RPMI8226 (cell line): ENCODE measurements around the gene ZCCHC8.
A peak's percentile ranks its signal among the peaks of the same experiment; 100 is the strongest.
"Not testable (repeated sequence)": the region's sequence is repeated elsewhere in the genome, so short reads cannot be mapped to it uniquely, and the experiment has no call there.

Experiments
- DNase-seq: peaks from one replicate; pipeline ENCODE4 v3.0.0-alpha.2; 2015

The ZCCHC8 gene

DNA sequence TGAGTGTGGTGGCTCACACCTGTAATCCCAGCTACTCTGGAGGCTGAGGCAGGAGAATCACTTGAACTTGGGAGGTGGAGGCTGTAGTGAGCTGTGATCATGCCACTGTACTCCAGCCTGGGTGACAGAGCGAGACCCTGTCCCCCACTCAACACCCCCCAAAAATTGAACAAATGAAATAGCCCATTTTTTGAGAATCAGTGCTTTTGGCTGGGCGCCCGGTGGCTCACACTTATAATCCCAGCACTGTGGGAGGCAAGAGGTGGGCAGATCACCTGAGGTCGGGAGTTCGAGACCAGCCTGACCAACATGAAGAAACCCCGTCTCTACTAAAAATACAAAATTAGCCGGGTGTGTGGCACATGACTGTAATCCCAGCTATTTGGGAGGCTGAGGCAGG lies 30.2 kb downstream of the ZCCHC8 start:
- not testable (repeated sequence) for DNase-seq

DNA sequence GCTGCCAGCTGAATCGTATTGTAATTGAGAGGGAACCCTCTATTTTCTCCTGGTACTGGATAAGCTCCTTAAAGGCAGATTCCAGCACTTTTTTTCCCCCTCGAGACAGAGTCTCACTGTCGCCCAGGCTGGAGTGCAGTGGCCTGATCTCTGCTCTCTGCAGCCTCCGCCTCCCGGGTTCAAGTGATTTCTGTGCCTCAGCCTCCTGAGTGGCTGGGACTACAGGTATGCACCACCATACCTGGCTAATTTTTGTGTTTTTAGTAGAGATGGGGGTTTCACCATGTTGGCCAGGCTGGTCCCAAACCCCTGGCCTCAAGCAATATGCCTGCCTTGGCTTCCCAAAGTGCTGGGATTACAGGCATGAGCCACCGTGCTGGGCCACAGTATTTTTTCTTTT lies 30.9 kb downstream of the ZCCHC8 start:
- not testable (repeated sequence) for DNase-seq

DNA sequence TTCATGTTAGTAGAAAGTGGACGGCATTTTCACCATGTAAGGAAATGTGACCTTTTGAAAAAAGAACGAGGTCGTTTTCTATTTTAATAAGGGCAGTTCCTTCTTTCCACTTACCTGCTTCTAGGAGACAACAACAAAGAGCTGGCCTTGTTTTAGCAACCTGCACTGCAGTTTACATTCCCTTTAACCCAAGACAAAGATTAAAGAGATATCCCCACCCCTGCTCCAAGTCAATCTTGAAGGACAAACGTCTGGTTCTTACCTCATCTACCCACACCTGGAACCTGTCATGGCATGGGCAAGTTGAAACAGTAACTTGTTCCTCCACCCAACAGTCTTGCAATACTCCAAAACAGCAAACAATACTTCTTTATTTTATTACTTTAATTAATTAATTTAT lies 32.7 kb downstream of the ZCCHC8 start:
- DNase-seq: no peak

DNA sequence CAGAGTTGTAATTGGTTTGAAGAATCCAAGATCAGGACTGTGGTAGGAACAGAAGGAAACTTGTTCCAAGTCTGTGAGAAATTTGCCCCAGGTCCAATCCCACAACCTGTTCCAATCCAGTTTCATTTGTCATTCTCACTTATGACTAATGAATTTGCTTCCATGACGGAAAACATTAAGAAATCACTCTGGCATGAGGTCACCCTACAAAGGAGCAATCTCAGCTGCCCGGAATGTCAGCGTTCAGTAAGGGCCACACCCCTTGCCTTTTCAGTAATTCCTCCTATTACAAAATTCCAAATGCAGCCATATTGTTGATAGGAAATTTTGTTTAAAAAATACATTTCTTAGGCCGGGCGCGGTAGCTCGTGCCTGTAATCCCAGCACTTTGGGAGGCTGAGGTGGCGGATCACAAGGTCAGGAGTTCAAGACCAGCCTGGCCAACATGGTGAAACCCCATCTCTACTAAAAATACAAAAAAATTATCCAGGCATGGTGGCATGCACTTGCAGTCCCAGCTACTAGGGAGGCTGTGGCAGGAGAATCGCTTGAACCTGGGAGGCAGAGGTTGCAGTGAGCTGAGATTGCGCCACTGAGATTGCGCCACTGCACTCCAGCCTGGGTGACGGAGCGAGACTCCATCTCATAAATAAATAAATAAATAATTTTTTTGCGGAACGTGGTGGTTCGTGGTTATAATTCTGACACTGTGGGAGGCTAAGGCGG lies 36.3 kb downstream of the ZCCHC8 start:
- DNase-seq: not testable (repeated sequence)

DNA sequence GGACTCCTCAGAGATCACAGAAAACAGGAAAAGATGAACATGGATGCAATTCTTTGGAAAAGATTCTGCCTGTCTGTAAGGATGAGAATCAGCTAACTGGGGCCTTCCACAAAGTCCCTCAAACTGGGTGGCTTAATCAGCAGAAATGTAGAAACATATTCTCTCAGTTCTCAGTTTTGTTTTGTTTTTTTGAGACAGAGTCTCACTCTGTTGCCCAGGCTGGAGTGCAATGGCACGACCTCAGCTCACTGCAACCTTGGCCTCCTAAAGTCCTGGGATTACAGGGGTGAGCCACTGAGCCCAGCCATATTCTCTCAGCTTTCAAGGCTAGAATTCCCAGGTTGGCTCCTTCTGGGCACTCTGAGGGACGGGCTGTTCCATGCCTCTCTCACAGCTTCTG lies 40.1 kb downstream of the ZCCHC8 start:
- no peak for DNase-seq

DNA sequence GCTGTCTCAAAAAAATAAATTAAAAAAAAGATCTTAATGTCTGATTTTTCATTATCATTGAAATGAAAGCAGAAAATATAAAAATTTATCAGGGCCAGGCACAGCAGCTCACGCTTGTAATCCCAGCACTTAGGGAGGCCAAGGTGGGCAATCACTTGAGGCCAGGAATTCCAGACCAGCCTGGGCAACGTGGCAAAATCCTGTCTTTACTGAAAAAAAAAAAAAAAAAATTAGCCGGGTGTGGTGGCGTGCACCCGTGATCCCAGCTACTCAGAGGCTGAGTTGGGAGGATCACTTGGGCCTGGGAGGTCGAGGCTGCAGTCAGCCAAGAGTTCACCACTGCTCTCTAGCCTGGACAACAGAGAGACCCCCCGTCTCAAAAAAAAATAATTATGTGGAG lies 40.7 kb downstream of the ZCCHC8 start:
- DNase-seq: no peak

DNA sequence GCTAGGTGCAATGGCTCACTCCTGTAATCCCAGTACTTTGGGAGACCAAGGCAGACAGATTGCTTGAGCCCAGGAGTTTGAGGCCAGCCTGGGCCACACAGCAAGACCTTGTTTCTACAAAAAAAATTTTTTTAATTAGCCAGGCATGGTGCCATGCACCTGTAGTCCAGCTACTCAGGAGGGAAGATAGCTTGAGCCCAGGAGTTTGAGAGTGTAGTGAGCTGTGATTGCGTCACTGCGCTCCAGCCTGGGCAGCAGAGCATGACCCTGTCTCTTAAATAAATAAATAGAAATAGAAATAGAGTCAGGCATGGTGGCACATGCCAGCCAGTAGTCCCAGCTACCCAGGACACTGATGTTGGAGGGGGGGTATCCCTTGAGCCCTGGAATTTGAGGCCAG lies 41.5 kb downstream of the ZCCHC8 start:
- DNase-seq: no peak

DNA sequence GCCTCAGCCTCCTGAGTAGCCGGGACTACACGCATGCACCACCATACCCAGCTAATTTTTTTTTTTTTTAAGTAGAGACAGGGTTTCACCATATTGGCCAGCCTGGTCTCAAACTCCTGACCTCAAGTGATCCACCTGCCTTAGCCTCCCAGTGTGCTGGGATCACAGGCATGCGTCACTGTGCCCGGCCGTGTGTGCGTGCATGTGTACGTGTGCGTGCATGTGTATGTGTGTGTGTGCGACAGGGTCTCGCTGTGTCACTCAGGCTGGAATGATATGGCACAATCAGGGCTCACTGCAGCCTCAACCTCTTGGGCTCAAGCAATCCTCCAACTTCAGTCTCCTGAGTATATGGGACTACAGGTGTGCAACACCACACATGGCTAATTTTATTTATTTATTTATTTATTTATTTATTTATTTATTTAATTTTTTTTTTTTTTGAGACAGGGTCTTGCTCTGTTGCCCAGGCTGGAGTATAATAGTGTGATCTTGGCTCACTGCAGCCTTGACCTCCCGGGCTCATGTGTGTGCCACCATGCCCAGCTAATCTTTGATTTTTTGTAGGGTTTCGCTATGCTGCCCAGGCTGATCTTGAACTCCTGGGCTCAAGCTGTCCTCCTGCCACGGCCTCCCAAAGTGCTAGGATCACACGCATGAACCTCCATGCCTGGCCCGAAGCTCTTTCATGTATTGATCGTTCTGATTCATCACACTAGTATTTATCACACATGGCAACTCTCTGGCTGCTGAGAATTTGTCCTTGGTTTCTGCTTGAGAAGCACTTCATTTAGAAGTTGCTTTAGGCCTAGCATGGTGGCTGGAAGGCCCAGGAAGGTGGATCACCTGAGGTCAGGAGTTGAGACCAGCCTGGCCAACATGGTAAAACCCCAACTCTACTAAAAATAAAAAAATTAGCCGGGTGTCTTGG lies 42.4 kb downstream of the ZCCHC8 start:
- no peak for DNase-seq

DNA sequence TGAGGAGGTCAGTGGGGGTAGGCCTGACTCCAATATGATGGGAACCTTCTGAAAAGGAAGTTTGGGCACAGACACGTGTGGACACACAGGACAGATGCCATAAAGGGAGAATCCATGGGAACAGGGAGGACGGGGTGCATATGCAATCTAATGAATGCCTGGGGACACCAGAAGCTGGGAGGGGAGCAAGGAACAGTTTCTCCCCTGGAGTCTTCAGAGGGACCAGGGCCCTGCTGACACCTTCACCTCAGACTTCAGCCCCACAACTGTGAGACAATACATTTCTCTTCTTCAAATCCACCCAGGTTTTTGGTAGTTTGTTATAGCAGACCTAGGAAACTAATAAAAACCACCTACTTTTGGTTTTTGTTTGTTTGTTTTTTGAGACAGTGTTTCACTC lies 43.1 kb downstream of the ZCCHC8 start:
- no peak for DNase-seq

DNA sequence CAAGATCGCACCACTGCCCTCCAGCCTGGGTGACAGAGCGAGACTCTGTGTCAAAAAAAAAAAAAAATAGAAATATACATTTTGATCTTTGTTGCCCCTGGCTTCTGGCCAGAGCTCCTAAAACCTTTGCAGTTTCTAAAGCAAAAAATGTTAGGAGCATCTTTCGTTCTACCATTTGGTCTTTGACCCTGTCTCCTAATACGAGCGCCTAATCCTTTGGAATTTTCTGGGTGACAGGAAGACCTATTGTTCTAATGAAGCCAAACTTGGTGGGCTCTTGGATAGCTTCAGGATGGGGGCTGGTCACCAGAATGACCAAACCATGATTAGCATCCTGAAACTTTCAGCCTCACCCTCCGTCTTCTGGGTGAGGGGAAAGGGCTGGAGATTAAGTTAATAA lies 46.0 kb downstream of the ZCCHC8 start:
- no peak for DNase-seq

DNA sequence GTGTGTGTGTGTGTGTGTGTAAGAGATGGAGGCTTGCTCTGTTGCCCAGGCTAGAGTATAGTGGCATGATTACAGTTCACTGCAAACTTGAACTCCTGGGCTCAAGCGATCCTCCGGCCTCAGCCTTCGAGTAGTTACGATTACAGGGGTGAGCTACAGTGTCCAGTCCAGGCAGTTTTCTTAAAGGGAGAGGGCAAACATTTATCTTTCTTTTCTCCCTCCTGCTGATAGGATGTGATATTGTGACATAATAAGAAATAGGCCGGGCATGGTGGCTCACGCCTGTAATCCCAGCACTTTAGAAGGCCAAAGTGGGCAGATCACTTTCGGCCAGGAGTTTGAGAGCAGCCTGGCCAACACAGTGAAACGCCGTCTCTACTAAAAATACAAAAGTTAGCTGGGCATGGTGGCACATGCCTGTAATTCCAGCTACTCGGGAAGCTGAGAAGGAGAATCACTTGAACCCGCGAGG lies 46.4 kb downstream of the ZCCHC8 start:
- DNase-seq: no peak

DNA sequence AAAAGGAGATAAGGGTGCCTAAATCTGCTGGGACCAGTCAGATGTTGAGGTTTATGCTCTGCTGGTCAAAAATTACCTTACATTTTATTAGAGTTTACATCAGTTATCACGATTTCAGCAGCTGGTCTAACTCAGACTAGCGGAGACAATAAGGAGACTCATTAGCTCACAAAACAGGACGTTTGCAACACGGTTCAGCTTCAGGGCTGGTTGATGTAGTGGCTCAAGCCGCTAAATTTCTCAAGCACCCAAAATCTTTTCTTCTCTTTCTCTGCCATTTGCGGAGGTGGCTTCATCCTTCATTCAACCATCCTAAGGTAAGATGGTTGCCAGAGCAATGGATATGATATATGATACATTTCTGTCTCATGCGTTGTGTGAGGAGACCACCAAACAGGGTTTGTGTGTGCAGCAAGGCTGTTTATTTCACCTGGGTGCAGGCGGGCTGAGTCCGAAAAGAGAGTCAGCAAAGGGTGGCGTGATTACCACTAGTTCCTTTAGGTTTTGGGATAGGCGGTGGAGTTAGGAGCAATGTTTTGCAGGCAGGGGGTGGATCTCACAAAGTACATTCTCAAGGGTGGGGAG lies 47.9 kb downstream of the ZCCHC8 start:
- no peak for DNase-seq

DNA sequence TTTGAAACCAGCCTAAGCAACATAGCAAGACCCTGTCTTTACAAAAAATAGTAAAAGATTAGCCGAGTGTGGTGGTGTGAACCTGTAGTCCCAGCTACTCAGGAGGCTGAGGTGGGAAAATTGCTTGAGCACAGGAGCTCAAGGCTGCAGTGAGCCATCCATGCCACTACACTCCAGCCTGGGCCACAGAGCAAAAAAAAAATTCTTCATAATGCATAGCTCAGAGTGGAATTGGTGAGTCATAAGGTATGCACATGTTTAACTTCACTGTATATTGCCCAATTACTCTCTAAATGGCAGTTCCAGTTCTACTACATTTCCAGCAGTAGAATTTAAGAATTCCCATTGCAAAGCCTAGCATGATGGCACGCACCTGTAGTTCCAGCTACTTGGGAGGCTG lies 51.4 kb downstream of the ZCCHC8 start:
- DNase-seq: no peak

DNA sequence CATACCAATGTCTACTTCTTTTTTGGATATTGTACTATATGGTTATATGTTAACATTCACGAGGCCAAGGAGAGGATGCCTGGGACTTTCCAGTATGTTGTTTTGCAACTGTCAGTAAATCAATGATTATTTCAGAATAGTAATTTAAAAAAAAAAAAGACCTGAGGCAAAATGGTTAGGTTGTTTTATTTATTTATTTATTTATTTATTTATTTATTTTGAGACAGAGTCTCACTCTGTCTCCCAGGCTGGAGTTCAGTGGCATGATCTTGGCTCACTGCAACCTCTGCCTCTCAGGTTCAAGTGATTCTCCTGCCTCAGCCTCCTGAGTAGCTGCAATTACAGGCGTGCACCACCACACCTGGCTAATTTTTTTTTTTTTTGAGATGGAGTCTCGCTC lies 52.9 kb downstream of the ZCCHC8 start:
- not testable (repeated sequence) for DNase-seq

DNA sequence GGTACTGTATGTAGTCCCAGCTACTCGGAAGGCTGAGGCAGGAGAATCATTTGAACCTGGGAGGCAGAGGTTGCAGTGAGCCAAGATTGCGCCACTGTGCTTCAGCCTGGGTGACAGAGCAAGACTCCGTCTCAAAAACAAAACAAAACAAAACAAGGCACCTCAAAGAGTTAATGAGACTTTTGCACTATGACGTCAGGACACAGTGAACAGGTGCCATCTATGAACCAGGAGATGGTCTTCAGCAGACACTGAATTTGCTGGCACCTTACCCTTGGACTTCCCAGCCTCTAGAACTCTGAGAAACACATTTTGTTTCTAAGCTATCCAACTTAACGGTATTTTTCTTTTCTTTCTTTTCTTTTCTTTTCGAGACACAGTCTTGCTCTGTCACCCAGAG lies 54.3 kb downstream of the ZCCHC8 start:
- not testable (repeated sequence) for DNase-seq

DNA sequence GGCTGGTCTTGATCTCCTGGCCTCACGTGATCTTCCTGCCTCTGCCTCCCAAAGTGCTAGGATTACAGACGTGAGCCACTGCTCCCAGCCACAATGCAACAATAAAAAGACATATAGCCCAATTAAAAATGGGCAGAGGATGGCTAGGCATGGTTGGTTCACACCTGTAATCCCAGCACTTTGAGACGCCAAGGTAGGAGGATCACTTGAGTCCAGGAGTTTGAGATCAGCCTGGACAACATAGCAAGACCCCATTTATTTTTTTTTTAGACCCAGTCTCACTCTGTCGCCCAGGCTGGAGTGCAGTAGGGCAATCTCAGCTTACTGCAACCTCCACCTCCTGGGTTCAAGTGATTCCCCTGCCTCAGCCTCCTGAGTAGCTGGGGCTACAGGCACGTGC lies 56.7 kb downstream of the ZCCHC8 start:
- not testable (repeated sequence) for DNase-seq

DNA sequence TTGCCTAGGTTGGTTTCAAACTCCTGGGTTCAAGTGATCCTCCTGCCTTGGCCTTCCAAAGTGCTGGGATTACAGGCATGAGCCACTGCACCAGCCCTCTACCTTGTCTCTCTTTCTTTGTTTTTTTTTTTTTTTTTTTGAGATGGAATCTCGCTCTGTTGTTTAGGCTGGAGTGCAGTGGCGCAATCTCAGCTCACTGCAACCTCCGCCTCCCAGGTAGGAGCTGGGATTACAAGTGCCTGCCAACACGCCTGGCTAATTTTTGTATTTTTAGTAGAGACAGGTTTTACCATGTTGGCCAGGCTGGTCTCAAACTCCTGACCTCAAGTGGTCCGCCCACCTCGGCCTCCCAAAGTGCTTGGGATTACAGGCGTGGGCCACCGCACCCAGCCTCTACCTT lies 61.9 kb downstream of the ZCCHC8 start:
- not testable (repeated sequence) for DNase-seq

DNA sequence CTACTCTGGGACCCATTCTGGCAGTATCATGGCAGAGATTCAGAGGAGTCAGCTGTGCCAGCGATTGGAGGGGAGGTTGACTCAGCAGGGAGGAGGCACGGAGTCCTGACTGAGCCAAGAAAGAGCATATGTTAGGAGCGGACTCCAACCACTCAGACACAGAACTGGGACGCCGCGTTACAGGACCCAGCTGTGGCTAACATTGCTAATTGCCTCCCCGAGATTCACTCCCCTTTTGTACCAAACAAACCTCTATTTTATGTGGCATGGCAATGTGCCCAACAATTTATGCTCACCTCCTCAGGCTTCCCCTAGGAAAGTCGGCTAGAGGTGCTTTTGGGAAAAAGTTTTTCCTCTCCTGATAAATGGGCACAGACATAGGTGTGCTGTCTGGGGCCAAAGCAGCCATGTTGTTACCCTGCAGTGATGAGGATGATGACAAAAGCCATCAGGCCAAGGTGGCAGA lies 63.0 kb downstream of the ZCCHC8 start:
- DNase-seq: peak; percentile 41

DNA sequence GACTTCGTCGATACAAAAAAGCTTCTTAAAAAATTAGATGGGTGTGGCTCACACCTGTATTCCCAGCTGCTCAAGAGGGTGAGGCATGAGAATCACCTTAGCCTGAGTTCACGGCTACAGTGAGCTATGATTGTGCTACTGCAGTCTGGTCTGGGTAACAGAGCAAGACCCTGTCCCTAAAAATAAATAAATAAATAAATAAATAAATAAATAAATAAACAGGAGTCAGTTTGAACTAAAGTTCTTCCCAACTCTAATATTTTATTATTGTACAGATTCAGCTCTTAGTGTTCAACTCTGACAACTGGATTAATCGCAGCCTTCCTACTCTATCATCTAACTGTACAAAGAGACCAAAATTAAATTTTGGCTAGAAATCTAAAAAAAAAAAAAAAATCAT lies 65.5 kb downstream of the ZCCHC8 start:
- no peak for DNase-seq

DNA sequence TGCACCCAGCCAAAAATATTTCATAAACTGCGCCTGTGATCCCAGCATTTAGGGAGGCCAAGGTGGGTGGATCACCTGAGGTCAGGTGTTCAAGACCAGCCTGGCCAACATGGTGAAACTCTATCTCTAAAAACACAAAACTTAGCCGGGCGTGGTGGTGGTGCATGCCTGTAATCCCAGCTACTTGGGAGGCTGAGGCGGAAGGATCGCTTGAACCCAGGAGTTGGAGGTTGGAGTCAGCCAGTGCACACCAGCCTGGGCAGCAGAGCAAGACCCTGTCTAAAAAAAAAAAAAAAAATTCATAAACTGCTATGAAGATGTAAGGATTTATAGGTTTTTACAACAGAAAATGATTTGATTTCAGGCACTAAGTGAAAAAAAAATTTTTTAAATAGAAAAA lies 71.7 kb downstream of the ZCCHC8 start:
- not testable (repeated sequence) for DNase-seq

DNA sequence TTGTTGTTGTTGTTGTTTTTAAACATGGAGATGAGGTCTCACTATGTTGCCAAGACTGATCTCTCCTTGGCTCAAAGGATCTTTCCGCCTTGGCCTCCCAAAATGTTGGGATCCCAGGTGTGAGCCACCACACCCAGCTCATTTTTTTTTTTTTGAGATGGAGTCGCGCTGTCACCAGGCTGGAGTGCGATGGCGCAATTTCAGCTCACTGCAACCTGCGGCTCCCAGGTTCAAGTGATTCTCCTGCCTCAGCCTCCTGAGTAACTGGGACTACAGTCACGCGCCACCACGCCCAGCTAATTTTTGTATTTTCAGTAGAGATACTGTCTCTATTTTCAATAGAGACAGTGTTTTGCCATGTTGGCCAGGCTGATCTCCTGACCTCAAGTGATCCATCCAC lies 73.3 kb downstream of the ZCCHC8 start:
- no peak for DNase-seq

DNA sequence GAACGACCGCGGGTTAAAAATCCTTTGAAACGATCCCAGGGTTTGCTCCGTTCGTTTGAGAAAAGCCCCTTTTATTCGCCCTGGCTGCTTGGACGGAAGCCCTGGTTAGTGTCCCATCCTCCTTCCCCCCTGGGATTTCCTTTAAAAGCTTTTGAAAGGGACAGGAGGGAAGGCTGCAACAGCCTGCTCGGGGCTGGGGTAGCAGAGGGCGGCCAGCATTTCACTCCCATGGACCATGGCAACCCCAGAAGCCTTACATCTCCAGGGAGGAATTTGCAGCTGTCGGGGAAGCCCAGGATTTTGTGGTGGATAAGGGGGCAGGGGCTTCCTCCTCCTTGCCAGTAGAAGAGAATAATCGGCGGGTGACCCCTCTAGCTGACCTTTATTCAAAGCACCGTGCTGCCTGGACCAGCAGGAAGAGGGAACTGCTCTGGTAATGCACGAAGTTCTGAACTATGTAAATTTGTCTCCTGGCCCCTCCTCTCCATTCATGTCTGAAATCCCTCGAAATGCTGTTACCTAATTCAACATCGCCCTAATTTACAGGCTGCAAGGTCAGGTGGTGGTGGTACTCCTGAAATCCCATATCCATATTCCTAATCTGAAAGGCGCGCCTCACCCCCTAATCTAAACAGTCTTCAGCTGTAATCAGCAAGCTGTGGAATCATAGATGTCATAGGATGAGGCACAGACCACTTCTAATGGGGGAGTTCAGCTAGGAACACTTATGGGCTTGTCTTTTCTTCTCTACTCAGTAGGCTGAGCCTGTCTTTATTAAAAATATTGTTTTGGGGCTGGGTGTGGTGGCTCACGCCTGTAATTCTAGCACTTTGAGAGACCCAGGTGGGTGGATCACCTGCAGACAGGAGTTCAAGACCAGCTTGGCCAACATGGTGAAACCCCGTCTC lies 77.2 kb downstream of the ZCCHC8 start:
- peak; percentile 14 for DNase-seq
